ENCODE measurements around the gene KIF26B.

KIF26B gene

GRCh38 chr1:245207801-245208200, 53.0 kb downstream of the KIF26B start:
- no peak for DNase-seq (ENCODE audit: low read depth, low spot score)

GRCh38 chr1:245209658-245210435, 55.1 kb downstream of the KIF26B start:
- DNase-seq (ENCODE audit: low read depth, low spot score), result no peak

GRCh38 chr1:245211035-245211749, 56.4 kb downstream of the KIF26B start:
- DNase-seq (ENCODE audit: low read depth, low spot score), result no peak

- DNase-seq (ENCODE audit: low read depth, low spot score), result no peak
These were observed 57.0 kb downstream of the KIF26B start for GRCh38 chr1:245211761-245212160.

GRCh38 chr1:245212221-245212710, 57.5 kb downstream of the KIF26B start:
- DNase-seq (ENCODE audit: low read depth, low spot score), result no peak

GRCh38 chr1:245213066-245213831, 58.5 kb downstream of the KIF26B start:
- DNase-seq (ENCODE audit: low read depth, low spot score), result no peak

- no peak for DNase-seq (ENCODE audit: low read depth, low spot score)
These were observed 60.3 kb downstream of the KIF26B start for GRCh38 chr1:245215071-245215470.

- DNase-seq (ENCODE audit: low read depth, low spot score), result no peak
These were observed 61.8 kb downstream of the KIF26B start for GRCh38 chr1:245216366-245217115.

- no peak for DNase-seq (ENCODE audit: low read depth, low spot score)
These were observed 63.2 kb downstream of the KIF26B start for GRCh38 chr1:245217853-245218608.

GRCh38 chr1:245220381-245220985, 65.7 kb downstream of the KIF26B start:
- DNase-seq (ENCODE audit: low read depth, low spot score), result no peak

GRCh38 chr1:245221805-245222204, 67.0 kb downstream of the KIF26B start:
- DNase-seq (ENCODE audit: low read depth, low spot score), result no peak

GRCh38 chr1:245222931-245223595, 68.3 kb downstream of the KIF26B start:
- DNase-seq (ENCODE audit: low read depth, low spot score), result no peak

- peak; percentile 27 for DNase-seq (ENCODE audit: low read depth, low spot score)
These were observed 70.8 kb downstream of the KIF26B start for GRCh38 chr1:245225322-245226202.

GRCh38 chr1:245226203-245226499, 71.4 kb downstream of the KIF26B start:
- DNase-seq (ENCODE audit: low read depth, low spot score), result no peak

- no peak for DNase-seq (ENCODE audit: low read depth, low spot score)
These were observed 74.3 kb downstream of the KIF26B start for GRCh38 chr1:245229051-245229450.

- no peak for DNase-seq (ENCODE audit: low read depth, low spot score)
These were observed 78.1 kb downstream of the KIF26B start for GRCh38 chr1:245232931-245233330.

- peak; percentile 21 for DNase-seq (ENCODE audit: low read depth, low spot score)
These were observed 79.7 kb downstream of the KIF26B start for GRCh38 chr1:245234217-245235081.

GRCh38 chr1:245235156-245235555, 80.4 kb downstream of the KIF26B start:
- DNase-seq (ENCODE audit: low read depth, low spot score), result no peak
